WTC11 (cell line): ENCODE results near the gene PTPN5. TPM values are rescaled to one million over a fixed set of nuclear protein-coding genes. Genes with fewer than 3 reads are reported as not detected.

Experiments
- ATAC-seq: fragments of 200-7000 bp; cut with Tn5 transposase; 2 replicates; pipeline ENCODE4 v1.10.0; 2021; ENCODE audit warnings: mild to moderate bottlenecking, moderate library complexity
- CTCF ChIA-PET: fragments of 300-600 bp; sonication (Branson Sonifier 250); formaldehyde crosslinking; loops from one replicate; lab custom pipeline; 2021; ENCODE audit warnings: antibody characterized with exemption; lab: Charles Lee
- POLR2A ChIA-PET: fragments of 350-600 bp; sonication (Branson Sonifier 250); formaldehyde crosslinking; loops from one replicate; lab custom pipeline; 2021; ENCODE audit warnings: antibody characterized with exemption; lab: Charles Lee
- DNase-seq: peaks from one replicate; pipeline ENCODE4 v3.0.0; 2021; ENCODE audit warnings: low spot score
- H3K27ac Mint-ChIP-seq: 2 replicates; pipeline ENCODE4 v1.8.0; 2021; ENCODE audit warnings: mixed read lengths
- H3K27me3 Mint-ChIP-seq: 2 replicates; pipeline ENCODE4 v1.8.0; 2021; ENCODE audit warnings: low read depth, mild to moderate bottlenecking, moderate library complexity, mixed read lengths
- H3K36me3 Mint-ChIP-seq: 2 replicates; pipeline ENCODE4 v1.8.0; 2021; ENCODE audit warnings: mixed read lengths
- H3K4me1 Mint-ChIP-seq: 2 replicates; pipeline ENCODE4 v1.8.0; 2022; ENCODE audit warnings: mixed read lengths
- H3K4me3 Mint-ChIP-seq: 2 replicates; pipeline ENCODE4 v1.8.0; 2021; ENCODE audit warnings: mild to moderate bottlenecking, moderate library complexity, mixed read lengths
- H3K9me3 Mint-ChIP-seq: 2 replicates; pipeline ENCODE4 v1.8.0; 2021; ENCODE audit warnings: mixed read lengths
- CBFB ChIP-seq: sonication (generic); formaldehyde crosslinking; IDR thresholded peaks from 2 replicates; pipeline ENCODE4 v1.8.1; 2022; ENCODE audit warnings: mild to moderate bottlenecking, low read depth, missing genetic modification reagents
- CTCF ChIP-seq: fragments of 200-600 bp; IDR thresholded peaks from 2 replicates; pipeline ENCODE4 v1.8.0; 2022; ENCODE audit warnings: antibody characterized with exemption
- FOXK1 ChIP-seq: sonication (generic); formaldehyde crosslinking; IDR thresholded peaks from 2 replicates; pipeline ENCODE4 v1.8.0; 2022; ENCODE audit warnings: mild to moderate bottlenecking, moderate library complexity, missing genetic modification reagents
- GABPB1 ChIP-seq: sonication (generic); formaldehyde crosslinking; IDR thresholded peaks from 2 replicates; pipeline ENCODE4 v1.8.1; 2023; ENCODE audit warnings: mild to moderate bottlenecking, missing genetic modification reagents
- MXD4 ChIP-seq: fragments of 250-450 bp; sonication (Bioruptor Pico); IDR thresholded peaks from 2 replicates; pipeline ENCODE4 v1.8.0; 2021; ENCODE audit warnings: mild to moderate bottlenecking, moderate library complexity, borderline replicate concordance
- RELA ChIP-seq: sonication (generic); formaldehyde crosslinking; IDR thresholded peaks from 2 replicates; pipeline ENCODE4 v1.8.1; 2022; ENCODE audit warnings: missing genetic modification reagents, mild to moderate bottlenecking, borderline replicate concordance
- SMAD4 ChIP-seq: sonication (generic); formaldehyde crosslinking; IDR thresholded peaks from 2 replicates; pipeline ENCODE4 v1.8.0; 2022; ENCODE audit warnings: mild to moderate bottlenecking, missing genetic modification reagents
- SOX15 ChIP-seq: fragments of 250-450 bp; sonication (Bioruptor Pico); IDR thresholded peaks from 2 replicates; pipeline ENCODE4 v1.9.0; 2021; ENCODE audit warnings: mild to moderate bottlenecking
- SP1 ChIP-seq: sonication (generic); formaldehyde crosslinking; conservative IDR thresholded peaks from 2 replicates; pipeline ENCODE4 v1.8.1; 2022; ENCODE audit warnings: missing genetic modification reagents
- STAT6 ChIP-seq: sonication (generic); formaldehyde crosslinking; conservative IDR thresholded peaks from 2 replicates; pipeline ENCODE4 v1.8.1; 2023; ENCODE audit warnings: mild to moderate bottlenecking, low read depth, missing genetic modification reagents, moderate library complexity
- TEAD1 ChIP-seq: sonication (generic); formaldehyde crosslinking; IDR thresholded peaks from 2 replicates; pipeline ENCODE4 v1.8.0; 2022; ENCODE audit warnings: mild to moderate bottlenecking, missing genetic modification reagents
- ZNF232 ChIP-seq: sonication (generic); formaldehyde crosslinking; IDR thresholded peaks from 2 replicates; pipeline ENCODE4 v1.8.0; 2022; ENCODE audit warnings: mild to moderate bottlenecking, missing genetic modification reagents
- ZNF263 ChIP-seq: sonication (generic); formaldehyde crosslinking; IDR thresholded peaks from 2 replicates; pipeline ENCODE4 v1.8.1; 2022; ENCODE audit warnings: low read depth, mild to moderate bottlenecking, moderate library complexity, missing genetic modification reagents
- ZNF416 ChIP-seq: fragments of 250-450 bp; sonication (Bioruptor Pico); IDR thresholded peaks from 2 replicates; pipeline ENCODE4 v1.9.0; 2021; ENCODE audit warnings: mild to moderate bottlenecking, inconsistent platforms
- ZNF512 ChIP-seq: sonication (generic); formaldehyde crosslinking; IDR thresholded peaks from 2 replicates; pipeline ENCODE4 v1.8.1; 2022; ENCODE audit warnings: missing genetic modification reagents, borderline replicate concordance
- ZNF671 ChIP-seq: fragments of 250-450 bp; sonication (Bioruptor Pico); IDR thresholded peaks from 2 replicates; pipeline ENCODE4 v1.8.0; 2021; ENCODE audit warnings: mild to moderate bottlenecking
- total RNA-seq: library from RNA; stranded (reverse); gene quantifications from 3 replicates; pipeline ENCODE4 v1.2.3, GENCODE V29; 2021
- TF ChIP-seq, protein P1 (sequence below): sonication (generic); formaldehyde crosslinking; IDR thresholded peaks from 2 replicates; pipeline ENCODE4 v1.8.1; 2023; ENCODE audit warnings: mild to moderate bottlenecking, missing genetic modification reagents, moderate library complexity
- TF ChIP-seq, protein P2 (sequence below): fragments of 250-450 bp; sonication (Bioruptor Pico); IDR thresholded peaks from 2 replicates; pipeline ENCODE4 v2.1.2; 2022; ENCODE audit warnings: mild to moderate bottlenecking, moderate library complexity
- TF ChIP-seq, protein P3 (sequence below): sonication (generic); formaldehyde crosslinking; IDR thresholded peaks from 2 replicates; pipeline ENCODE4 v1.8.1; 2022; ENCODE audit warnings: low read depth, mild to moderate bottlenecking, moderate library complexity, missing genetic modification reagents, borderline replicate concordance

PTPN5 gene
- total RNA-seq, 1 experiment from 2014 or later, result 4.5 TPM

DNA sequence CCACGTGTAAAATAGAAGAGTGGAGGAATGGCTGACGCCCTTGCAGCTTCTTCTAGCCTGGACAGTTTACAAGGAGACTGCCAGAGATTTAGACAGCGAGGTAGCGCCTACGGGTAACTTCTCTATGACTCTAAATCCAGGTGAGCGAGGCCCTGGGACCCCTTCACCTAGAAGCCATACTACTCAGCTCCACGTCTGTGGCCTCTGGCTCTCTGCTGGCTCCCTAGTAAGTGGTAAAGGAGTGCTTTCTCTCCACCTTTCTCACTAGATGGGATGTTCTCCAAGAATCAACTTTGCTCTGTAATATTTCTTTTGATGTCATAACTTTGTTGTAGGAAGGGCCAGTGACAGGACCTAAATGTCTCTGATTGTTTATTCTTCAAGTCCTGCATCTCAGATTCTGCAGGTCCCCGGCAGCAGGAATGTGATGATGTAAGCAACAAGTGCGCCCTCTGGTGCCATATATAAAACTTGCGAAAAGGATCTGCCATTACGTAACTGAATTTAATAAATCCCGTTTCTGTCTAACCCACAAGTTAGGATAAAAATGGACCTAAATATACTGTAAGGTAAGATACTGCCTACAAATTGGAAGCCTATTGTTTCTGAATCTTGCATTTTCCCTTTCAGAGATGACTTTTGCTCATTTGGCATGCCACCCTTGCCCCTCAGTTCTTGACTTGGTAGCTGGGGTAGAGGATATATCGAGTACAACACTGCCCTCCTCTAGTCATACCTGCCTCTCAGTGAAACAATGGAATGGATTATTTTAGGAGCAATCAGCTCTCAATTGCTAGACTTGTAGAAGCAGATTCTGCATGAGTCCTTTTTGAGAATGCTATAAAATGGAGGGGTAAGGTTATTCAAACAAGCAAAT, 11.0 kb upstream of the PTPN5 start:
- Mint-ChIP-seq H3K27me3 (peaks cover 37% of the 10 kb centered on the region), H3K4me1 (peaks cover 2% of the 10 kb centered on the region; the same call in 1 of the 2 replicates), H3K27ac (no peak overlapping the region), H3K9me3 (no peaks in the 10 kb centered on the region), H3K36me3 (no peaks in the 10 kb centered on the region), H3K4me3 (no peak overlapping the region)
- ChIA-PET CTCF (interaction anchor here (0.5 to 3.1 kb wide), 19 partner anchors 8 to 637 kb away, joined by 3 to 52 read pairs (median 4); partner anchors contain the start of gene PTPN5), POLR2A (no interaction called here)
- ATAC-seq (peak; percentile 88), DNase-seq (peak; percentile 45)
- TF ChIP-seq, protein P1, sequence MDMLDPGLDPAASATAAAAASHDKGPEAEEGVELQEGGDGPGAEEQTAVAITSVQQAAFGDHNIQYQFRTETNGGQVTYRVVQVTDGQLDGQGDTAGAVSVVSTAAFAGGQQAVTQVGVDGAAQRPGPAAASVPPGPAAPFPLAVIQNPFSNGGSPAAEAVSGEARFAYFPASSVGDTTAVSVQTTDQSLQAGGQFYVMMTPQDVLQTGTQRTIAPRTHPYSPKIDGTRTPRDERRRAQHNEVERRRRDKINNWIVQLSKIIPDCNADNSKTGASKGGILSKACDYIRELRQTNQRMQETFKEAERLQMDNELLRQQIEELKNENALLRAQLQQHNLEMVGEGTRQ (CRISPR knock-in tag), result no peak
- TF ChIP-seq GABPB1 (0 out of 2 replicates have a peak, but pooled peaks have one; percentile 15), CTCF (peak; percentile 18; the same call in 1 of the 2 replicates), ZNF416 (CRISPR knock-in tag) (no peak), RELA (CRISPR knock-in tag) (no peak), ZNF263 (CRISPR knock-in tag) (no peak), SOX15 (no peak), ZNF512 (CRISPR knock-in tag) (no peak), CBFB (no peak)
- TF ChIP-seq, protein P2, sequence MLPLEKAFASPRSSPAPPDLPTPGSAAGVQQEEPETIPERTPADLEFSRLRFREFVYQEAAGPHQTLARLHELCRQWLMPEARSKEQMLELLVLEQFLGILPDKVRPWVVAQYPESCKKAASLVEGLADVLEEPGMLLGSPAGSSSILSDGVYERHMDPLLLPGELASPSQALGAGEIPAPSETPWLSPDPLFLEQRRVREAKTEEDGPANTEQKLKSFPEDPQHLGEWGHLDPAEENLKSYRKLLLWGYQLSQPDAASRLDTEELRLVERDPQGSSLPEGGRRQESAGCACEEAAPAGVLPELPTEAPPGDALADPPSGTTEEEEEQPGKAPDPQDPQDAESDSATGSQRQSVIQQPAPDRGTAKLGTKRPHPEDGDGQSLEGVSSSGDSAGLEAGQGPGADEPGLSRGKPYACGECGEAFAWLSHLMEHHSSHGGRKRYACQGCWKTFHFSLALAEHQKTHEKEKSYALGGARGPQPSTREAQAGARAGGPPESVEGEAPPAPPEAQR (CRISPR knock-in tag), result no peak
- TF ChIP-seq, protein P3, sequence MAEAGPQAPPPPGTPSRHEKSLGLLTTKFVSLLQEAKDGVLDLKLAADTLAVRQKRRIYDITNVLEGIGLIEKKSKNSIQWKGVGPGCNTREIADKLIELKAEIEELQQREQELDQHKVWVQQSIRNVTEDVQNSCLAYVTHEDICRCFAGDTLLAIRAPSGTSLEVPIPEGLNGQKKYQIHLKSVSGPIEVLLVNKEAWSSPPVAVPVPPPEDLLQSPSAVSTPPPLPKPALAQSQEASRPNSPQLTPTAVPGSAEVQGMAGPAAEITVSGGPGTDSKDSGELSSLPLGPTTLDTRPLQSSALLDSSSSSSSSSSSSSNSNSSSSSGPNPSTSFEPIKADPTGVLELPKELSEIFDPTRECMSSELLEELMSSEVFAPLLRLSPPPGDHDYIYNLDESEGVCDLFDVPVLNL (CRISPR knock-in tag), result no peak

DNA sequence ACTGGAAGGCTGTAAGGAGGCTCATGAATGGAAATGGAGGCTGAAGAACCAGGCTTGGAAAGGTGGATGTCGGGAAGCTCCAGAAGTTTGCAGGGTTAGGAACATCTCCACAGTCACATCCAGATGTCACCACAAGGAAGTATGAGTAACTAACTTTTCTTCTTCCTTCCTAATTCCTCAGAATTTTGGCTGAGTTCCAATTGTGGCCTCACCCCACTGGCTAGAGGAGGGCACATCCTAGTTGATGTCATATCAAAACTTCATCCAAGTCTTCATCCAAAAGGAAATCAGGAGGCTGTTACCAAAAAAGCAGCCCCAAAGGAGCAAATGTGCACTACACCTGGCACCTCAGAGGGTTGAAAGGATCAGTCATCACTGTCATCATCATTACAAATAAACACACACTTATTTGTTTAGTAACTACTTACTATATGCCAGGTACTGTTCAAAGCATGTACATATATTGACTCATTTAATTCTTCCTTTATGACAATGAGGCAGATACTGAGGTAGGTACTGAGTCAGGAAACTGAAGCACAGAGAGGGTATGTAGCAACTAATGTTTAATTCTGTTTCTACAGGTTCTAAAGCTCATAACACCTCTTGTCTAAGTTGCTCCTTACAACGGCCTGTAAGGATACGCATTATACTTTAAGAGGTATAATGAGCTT, 7.3 kb upstream of the PTPN5 start:
- no peak overlapping the region for H3K27ac Mint-ChIP-seq
- no peak overlapping the region for H3K4me3 Mint-ChIP-seq
- no peaks in the 10 kb centered on the region for H3K36me3 Mint-ChIP-seq
- peaks cover 2% of the 10 kb centered on the region; the same call in 1 of the 2 replicates for H3K4me1 Mint-ChIP-seq
- TF ChIP-seq ZNF671 (CRISPR knock-in tag) (no peak), MXD4 (CRISPR knock-in tag) (no peak), SMAD4 (CRISPR knock-in tag) (no peak), TEAD1 (CRISPR knock-in tag) (no peak), FOXK1 (CRISPR knock-in tag) (no peak), ZNF232 (no peak), ZNF263 (CRISPR knock-in tag) (no peak), STAT6 (CRISPR knock-in tag) (no peak), SP1 (no peak)
- CTCF ChIA-PET, result interaction anchor here (0.8 kb wide), 2 partner anchors 30 to 71 kb away, joined by 3 to 4 read pairs; no protein-coding TSS in a partner anchor
- H3K27me3 Mint-ChIP-seq, result peaks cover 47% of the 10 kb centered on the region
- POLR2A ChIA-PET, result no interaction called here
- H3K9me3 Mint-ChIP-seq, result no peaks in the 10 kb centered on the region
- no peak for ATAC-seq
- no peak for DNase-seq
